K562 (cell line): ENCODE data around the gene SMNDC1.

Source experiments
- BDP1 ChIP-seq: IDR thresholded peaks from 3 replicates; pipeline ENCODE4 v1.6.1; 2011; ENCODE audit not compliant: insufficient read length, insufficient read depth
- CREBBP ChIP-seq: IDR thresholded peaks from one replicate; pipeline ENCODE4 v1.6.1; 2012; ENCODE audit warnings: low read depth, mild to moderate bottlenecking, control low read depth, inconsistent platforms, low read length
- DMBX1 ChIP-seq: fragments of 250-450 bp; sonication (Bioruptor Pico); IDR thresholded peaks from 2 replicates; pipeline ENCODE4 v1.8.0; 2022; ENCODE audit warnings: inconsistent platforms, mild to moderate bottlenecking, moderate library complexity, borderline replicate concordance
- E2F3 ChIP-seq: fragments of 250-450 bp; sonication (Bioruptor Pico); IDR thresholded peaks from 2 replicates; pipeline ENCODE4 v1.4.0; 2020; ENCODE audit warnings: mild to moderate bottlenecking
- TF ChIP-seq, protein P1 (sequence below): sonication (generic); formaldehyde crosslinking; IDR thresholded peaks from 2 replicates; pipeline ENCODE4 v1.8.0; 2022; ENCODE audit warnings: missing genetic modification reagents, mild to moderate bottlenecking, borderline replicate concordance

DNA sequence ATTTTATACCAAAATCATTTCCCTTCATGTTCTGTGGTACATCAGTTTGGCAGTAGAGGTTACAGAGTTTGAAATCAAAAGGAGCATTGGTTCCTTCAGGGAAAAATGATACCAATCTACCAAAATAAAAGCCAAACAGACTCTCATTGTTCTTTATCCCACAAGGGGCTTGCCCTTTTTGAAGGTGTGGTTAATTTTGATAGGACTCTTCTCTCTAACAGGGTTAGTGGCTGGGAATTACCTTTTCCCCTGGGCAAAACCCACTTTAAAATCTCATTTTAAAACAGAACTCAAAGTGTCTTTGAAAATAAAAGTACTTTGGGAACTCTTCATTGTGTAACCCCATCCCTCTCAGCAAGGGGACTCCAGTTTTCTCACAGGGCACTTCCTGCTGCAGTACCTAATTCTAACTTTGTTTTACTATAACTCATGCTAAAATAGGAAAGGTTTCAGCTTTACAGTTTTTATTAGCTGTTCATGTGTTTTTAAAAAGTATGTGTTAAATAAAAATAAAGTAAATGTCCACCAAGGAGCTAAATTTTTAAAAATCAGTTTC lies 30.6 kb downstream of the SMNDC1 start:
- TF ChIP-seq BDP1: no peak
- no peak for TF ChIP-seq DMBX1 (CRISPR knock-in tag)
- TF ChIP-seq E2F3 (CRISPR knock-in tag): no peak
- TF ChIP-seq CREBBP: no peak
- TF ChIP-seq, protein P1, sequence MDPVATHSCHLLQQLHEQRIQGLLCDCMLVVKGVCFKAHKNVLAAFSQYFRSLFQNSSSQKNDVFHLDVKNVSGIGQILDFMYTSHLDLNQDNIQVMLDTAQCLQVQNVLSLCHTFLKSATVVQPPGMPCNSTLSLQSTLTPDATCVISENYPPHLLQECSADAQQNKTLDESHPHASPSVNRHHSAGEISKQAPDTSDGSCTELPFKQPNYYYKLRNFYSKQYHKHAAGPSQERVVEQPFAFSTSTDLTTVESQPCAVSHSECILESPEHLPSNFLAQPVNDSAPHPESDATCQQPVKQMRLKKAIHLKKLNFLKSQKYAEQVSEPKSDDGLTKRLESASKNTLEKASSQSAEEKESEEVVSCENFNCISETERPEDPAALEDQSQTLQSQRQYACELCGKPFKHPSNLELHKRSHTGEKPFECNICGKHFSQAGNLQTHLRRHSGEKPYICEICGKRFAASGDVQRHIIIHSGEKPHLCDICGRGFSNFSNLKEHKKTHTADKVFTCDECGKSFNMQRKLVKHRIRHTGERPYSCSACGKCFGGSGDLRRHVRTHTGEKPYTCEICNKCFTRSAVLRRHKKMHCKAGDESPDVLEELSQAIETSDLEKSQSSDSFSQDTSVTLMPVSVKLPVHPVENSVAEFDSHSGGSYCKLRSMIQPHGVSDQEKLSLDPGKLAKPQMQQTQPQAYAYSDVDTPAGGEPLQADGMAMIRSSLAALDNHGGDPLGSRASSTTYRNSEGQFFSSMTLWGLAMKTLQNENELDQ (CRISPR knock-in tag): no peak
